Peyer's patch (tissue), 4 donors: ENCODE measurements around the gene TMEM225B. TPM values are rescaled to one million over a fixed set of nuclear protein-coding genes. Genes with fewer than 3 reads are reported as not detected.
A peak's percentile ranks its signal among the peaks of the same experiment; 100 is the strongest.

Experiments
- DNase-seq, 3 donors: peaks; one replicate each; pipeline ENCODE4 v3.0.0-alpha.2; 2017 to 2019
- H3K27ac ChIP-seq, 4 donors: fragments of 200-600 bp; sonication (generic); one replicate each; pipeline ENCODE4 v1.5.1; 2016 to 2019
- H3K27me3 ChIP-seq, 2 donors: fragments of 200-600 bp; sonication (generic); one replicate each; pipeline ENCODE4 v1.5.1; 2019
- H3K36me3 ChIP-seq, 3 donors: fragments of 200-600 bp; sonication (generic); one replicate each; pipeline ENCODE4 v1.5.1; 2016 to 2019
- H3K4me1 ChIP-seq, 4 donors: fragments of 200-600 bp; sonication (generic); one replicate each; pipeline ENCODE4 v1.5.1; 2016 to 2019
- H3K4me3 ChIP-seq, 4 donors: fragments of 200-600 bp; sonication (generic); 1 replicate in 3 of 4; 2 replicates in 1 of 4; pipeline ENCODE4 v1.5.1; 2016 to 2019; ENCODE audit warnings: mild to moderate bottlenecking in 1 of 4
- H3K9me3 ChIP-seq, 4 donors: fragments of 200-600 bp; sonication (generic); one replicate each; pipeline ENCODE4 v1.5.1; 2016 to 2019; ENCODE audit warnings: mild to moderate bottlenecking in 1 of 4
- CTCF ChIP-seq, 6 experiments: fragments of 450-650 bp in 4 of 6; fragments of 200-600 bp in 2 of 6; sonication (generic) in 1 of 6; IDR thresholded peaks; one replicate each; pipeline ENCODE4 v1.5.1; 2017 to 2019; ENCODE audit warnings: antibody characterized with exemption in 6 of 6, mild to moderate bottlenecking in 3 of 6, moderate library complexity in 1 of 6
- POLR2A ChIP-seq, 2 donors: fragments of 450-650 bp; IDR thresholded peaks; one replicate each; pipeline ENCODE4 v1.5.1; 2017; ENCODE audit warnings: antibody characterized with exemption in 2 of 2, mild to moderate bottlenecking in 2 of 2, moderate library complexity in 2 of 2
- total RNA-seq, 4 donors: library from RNA; depleted of rRNA; stranded (reverse); fragments of >200 nt; gene quantifications; one replicate each; pipeline ENCODE4 v1.1.0, GENCODE V29; 2016

TMEM225B gene
- total RNA-seq, 4 donors from 2014 or later, result not detected

- DNase-seq, result no peak
- peaks cover 0 to 100% (median 0%) of the 10 kb centered on the region in 3 donors for H3K36me3 ChIP-seq
- TF ChIP-seq CTCF (IDR thresholded peaks at IDR 0.05) (no peak), POLR2A (IDR thresholded peaks at IDR 0.05) (no peak)
Observed at GRCh38 chr7:99623702-99624447, 25.8 kb downstream of the TMEM225B start.

GRCh38 chr7:99624484-99624883 is 26.4 kb downstream of the TMEM225B start:
- TF ChIP-seq POLR2A (IDR thresholded peaks at IDR 0.05) (no peak), CTCF (IDR thresholded peaks at IDR 0.05) (no peak)
- Histone ChIP-seq H3K9me3 (no peaks in the 10 kb centered on the region), H3K4me1 (peaks cover 0 to 7% (median 0%) of the 10 kb centered on the region in 4 donors), H3K4me3 (peak overlapping the region in 1 of 4 donors; percentile 2), H3K27me3 (no peaks in the 10 kb centered on the region), H3K36me3 (peaks cover 0 to 100% (median 0%) of the 10 kb centered on the region in 3 donors), H3K27ac (peak overlapping the region in 3 of 4 donors; percentile 35 to 51 (median 47))
- DNase-seq, result peak in 2 of 3 donors; percentile 71 to 81

More at GRCh38 chr7:99623702-99624447, 25.8 kb downstream of the TMEM225B start:
- Histone ChIP-seq H3K4me1 (peaks cover 0 to 7% (median 0%) of the 10 kb centered on the region in 4 donors), H3K4me3 (no peak overlapping the region), H3K27me3 (no peaks in the 10 kb centered on the region), H3K27ac (peak overlapping the region in 2 of 4 donors; percentile 51 to 53), H3K9me3 (no peaks in the 10 kb centered on the region)

GRCh38 chr7:99625321-99625720 is 27.3 kb downstream of the TMEM225B start:
- peaks cover 0 to 7% (median 0%) of the 10 kb centered on the region in 4 donors for H3K4me1 ChIP-seq
- no peak overlapping the region for H3K27ac ChIP-seq
- no peak overlapping the region for H3K4me3 ChIP-seq
- no peaks in the 10 kb centered on the region for H3K27me3 ChIP-seq
- peaks cover 0 to 100% (median 0%) of the 10 kb centered on the region in 3 donors for H3K36me3 ChIP-seq
- no peaks in the 10 kb centered on the region for H3K9me3 ChIP-seq
- TF ChIP-seq CTCF (IDR thresholded peaks at IDR 0.05) (no peak), POLR2A (IDR thresholded peaks at IDR 0.05) (no peak)
- DNase-seq, result no peak

- Histone ChIP-seq H3K27ac (no peak overlapping the region), H3K27me3 (no peaks in the 10 kb centered on the region), H3K4me3 (no peak overlapping the region), H3K9me3 (no peaks in the 10 kb centered on the region), H3K36me3 (peaks cover 0 to 100% (median 0%) of the 10 kb centered on the region in 3 donors), H3K4me1 (peaks cover 0 to 7% (median 0%) of the 10 kb centered on the region in 4 donors)
- DNase-seq, result no peak
- no peak for TF ChIP-seq POLR2A (IDR thresholded peaks at IDR 0.05)
- TF ChIP-seq CTCF (IDR thresholded peaks at IDR 0.05), result no peak
Observed at GRCh38 chr7:99625961-99626360, 27.9 kb downstream of the TMEM225B start.

- H3K27ac ChIP-seq, result no peak overlapping the region
- H3K36me3 ChIP-seq, result peaks cover 0 to 98% (median 0%) of the 10 kb centered on the region in 3 donors
- no peak for DNase-seq
- no peak overlapping the region for H3K4me3 ChIP-seq
- H3K27me3 ChIP-seq, result no peaks in the 10 kb centered on the region
- TF ChIP-seq CTCF (IDR thresholded peaks at IDR 0.05), result no peak
- TF ChIP-seq POLR2A (IDR thresholded peaks at IDR 0.05), result no peak
- no peaks in the 10 kb centered on the region for H3K9me3 ChIP-seq
- peaks cover 0 to 7% (median 0%) of the 10 kb centered on the region in 4 donors for H3K4me1 ChIP-seq
Observed at GRCh38 chr7:99626661-99627060, 28.6 kb downstream of the TMEM225B start.
